BJ (cell line): ENCODE data around the gene CPXM1. TPM values are rescaled to one million over a fixed set of nuclear protein-coding genes. Genes with fewer than 3 reads are reported as not detected.

Source experiments
- CTCF ChIA-PET: fragments of 350-600 bp; formaldehyde crosslinking; extraction: SDS; loops from one replicate; lab custom pipeline; 2021; ENCODE audit warnings: antibody characterized with exemption, inconsistent platforms; lab: Yijun Ruan, JAX
- POLR2A ChIA-PET: fragments of 300-600 bp; sonication (Branson Sonifier 250); formaldehyde crosslinking; extraction: SDS; loops from one replicate; lab custom pipeline; 2021; ENCODE audit warnings: antibody characterized with exemption; lab: Charles Lee
- DNase-seq: peaks from one replicate; pipeline ENCODE4 v3.0.0-alpha.2; 2011; ENCODE audit warnings: low read depth
- H3K27me3 ChIP-seq: 2 replicates; pipeline ENCODE4 v1.6.0; 2011; ENCODE audit warnings: low read length; ENCODE audit not compliant: control insufficient read depth, insufficient read depth
- H3K36me3 ChIP-seq: 2 replicates; pipeline ENCODE4 v1.5.1; 2011; ENCODE audit warnings: low read length; ENCODE audit not compliant: control insufficient read depth, insufficient read depth
- H3K4me3 ChIP-seq: 2 replicates; pipeline ENCODE4 v1.5.1; 2011; ENCODE audit warnings: low read depth, mild to moderate bottlenecking, control low read depth, low read length
- polyA plus RNA-seq: library from polyadenylated mRNA; depleted of rRNA; stranded (reverse); fragments of >200 nt; gene quantifications from 2 replicates; pipeline ENCODE4 v1.2.3, GENCODE V29; 2011
- TF ChIP-seq, protein P1 (sequence below): IDR thresholded peaks from 2 replicates; pipeline ENCODE4 v1.5.1; 2011; ENCODE audit warnings: low read depth, mild to moderate bottlenecking, control low read depth, inconsistent platforms, low read length, moderate library complexity; ENCODE audit not compliant: insufficient read depth

Gene CPXM1
- polyA plus RNA-seq, 1 experiment: 1.6 TPM

DNA sequence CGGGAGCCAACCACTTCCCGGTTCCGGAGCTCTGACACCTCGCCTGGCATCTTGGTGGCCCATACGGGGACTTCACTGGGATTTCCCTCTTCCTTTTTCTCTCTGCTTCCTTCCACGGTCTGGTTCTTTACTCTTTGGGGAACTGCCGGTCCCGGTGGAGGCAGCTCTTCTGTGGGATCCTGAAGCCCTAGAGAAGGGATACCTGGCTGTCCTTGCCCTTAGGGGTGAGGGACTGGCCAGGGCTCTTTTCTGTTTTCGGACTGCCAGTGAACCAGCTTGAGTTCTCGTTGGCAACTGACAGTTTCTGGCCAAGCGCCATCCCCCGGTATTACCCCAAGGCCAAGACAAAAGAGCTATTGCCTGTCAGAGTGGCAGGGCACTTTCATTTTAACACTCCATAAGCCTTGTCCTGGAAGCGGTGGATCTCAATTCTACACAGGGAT lies 880 bp upstream of the CPXM1 start:
- TF ChIP-seq, protein P1, sequence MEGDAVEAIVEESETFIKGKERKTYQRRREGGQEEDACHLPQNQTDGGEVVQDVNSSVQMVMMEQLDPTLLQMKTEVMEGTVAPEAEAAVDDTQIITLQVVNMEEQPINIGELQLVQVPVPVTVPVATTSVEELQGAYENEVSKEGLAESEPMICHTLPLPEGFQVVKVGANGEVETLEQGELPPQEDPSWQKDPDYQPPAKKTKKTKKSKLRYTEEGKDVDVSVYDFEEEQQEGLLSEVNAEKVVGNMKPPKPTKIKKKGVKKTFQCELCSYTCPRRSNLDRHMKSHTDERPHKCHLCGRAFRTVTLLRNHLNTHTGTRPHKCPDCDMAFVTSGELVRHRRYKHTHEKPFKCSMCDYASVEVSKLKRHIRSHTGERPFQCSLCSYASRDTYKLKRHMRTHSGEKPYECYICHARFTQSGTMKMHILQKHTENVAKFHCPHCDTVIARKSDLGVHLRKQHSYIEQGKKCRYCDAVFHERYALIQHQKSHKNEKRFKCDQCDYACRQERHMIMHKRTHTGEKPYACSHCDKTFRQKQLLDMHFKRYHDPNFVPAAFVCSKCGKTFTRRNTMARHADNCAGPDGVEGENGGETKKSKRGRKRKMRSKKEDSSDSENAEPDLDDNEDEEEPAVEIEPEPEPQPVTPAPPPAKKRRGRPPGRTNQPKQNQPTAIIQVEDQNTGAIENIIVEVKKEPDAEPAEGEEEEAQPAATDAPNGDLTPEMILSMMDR: no peak
- no peak for DNase-seq
- POLR2A ChIA-PET: no interaction called here
- no peak overlapping the region for H3K4me3 ChIP-seq
- CTCF ChIA-PET: no interaction called here
- H3K27me3 ChIP-seq: peaks cover 39% of the 10 kb centered on the region
- no peaks in the 10 kb centered on the region for H3K36me3 ChIP-seq

DNA sequence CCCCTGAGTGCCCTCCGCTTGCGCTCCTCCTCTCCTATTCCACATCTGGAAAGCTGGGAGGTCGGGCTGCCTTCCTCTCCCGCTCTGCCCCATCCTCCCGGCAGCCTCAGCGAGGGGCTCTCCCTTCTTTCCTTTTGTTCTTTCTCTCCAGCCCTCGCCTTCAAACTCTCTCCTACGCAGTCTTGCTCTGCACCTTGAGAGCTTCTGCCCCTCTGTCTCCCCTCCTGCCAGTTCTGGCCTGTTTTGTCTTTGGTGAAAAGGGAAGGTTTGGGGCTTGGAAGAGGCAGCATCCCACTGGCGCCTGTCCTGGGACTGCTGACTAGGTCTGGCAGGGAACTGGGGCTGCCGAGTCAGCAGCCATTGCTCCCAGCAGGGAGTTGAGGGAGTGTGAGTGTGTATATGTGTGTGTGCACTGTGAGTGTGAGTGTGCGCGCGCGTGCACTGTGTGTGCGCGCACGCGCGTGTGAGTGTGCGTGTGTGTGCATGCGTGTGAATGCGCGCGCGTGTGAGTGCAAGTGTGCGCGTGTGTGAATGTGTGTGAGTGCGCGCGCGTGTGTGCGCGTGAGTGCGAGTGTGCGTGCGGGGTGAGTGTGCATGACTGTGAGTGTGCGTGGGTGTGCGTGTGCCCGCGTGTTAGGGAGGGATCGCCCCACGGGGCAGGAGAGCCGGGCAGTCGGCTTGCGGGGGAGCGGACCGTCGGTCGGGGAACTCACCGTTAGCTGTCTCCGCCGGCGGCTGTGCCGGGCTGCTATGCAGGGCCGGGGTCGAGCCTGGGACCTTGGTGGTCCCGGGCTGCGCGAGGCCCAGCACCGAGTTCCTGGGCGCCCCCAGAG lies 523 bp downstream of the CPXM1 start:
- CTCF ChIA-PET: interaction anchor here (0.7 kb wide), 1 partner anchor 190 kb away, joined by 3 read pairs; no protein-coding TSS in a partner anchor
- TF ChIP-seq, protein P1: no peak
- peaks cover 30% of the 10 kb centered on the region for H3K27me3 ChIP-seq
- DNase-seq: no peak
- peak overlapping the region; percentile 39 for H3K4me3 ChIP-seq
- POLR2A ChIA-PET: no interaction called here
- H3K36me3 ChIP-seq: no peaks in the 10 kb centered on the region

DNA sequence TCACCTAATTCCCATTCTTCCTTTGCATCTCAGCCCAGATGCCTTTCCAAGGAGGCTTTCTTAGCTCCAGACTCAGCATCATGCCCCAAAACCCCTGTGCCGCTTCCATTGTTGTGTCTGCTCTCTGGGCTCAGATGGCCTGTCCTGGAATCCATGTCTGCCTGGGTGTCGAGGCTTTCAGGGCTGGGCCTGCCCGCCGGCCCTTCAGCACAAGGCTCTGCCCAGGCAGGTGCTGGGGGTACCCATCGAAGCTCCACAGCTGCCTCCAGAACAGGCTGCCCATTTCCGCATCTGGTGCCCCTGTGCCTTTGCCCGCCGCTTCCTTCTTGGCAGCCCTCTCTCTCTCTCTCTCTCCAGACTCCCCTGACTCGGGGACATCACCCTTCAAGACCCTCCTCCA lies 1.2 kb downstream of the CPXM1 start:
- H3K27me3 ChIP-seq: peaks cover 28% of the 10 kb centered on the region
- ChIA-PET CTCF (interaction anchor here (0.7 to 1.0 kb wide), 2 partner anchors 69 to 189 kb away, joined by 3 read pairs; no protein-coding TSS in a partner anchor), POLR2A (no interaction called here)
- TF ChIP-seq, protein P1: no peak
- no peak overlapping the region for H3K4me3 ChIP-seq
- no peaks in the 10 kb centered on the region for H3K36me3 ChIP-seq
- no peak for DNase-seq

DNA sequence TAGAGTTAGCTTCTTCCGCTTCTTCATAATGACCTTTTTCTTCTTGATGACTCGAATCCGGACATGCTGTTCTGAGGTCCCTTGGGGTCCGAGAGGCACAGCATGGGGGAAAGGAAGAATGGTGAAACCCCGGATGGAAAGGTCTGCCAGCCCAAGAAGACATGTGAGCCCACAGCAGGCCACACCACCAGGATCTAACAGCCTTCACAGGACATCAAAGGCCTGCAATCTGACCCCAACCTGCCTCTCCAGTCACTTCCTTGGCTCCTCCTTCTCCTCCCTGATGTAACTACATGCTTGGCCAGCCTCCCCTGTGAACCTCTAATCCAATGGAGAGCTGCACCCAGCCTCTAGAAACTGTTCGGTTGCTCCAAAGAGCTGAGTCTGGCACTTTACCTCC lies 1.6 kb downstream of the CPXM1 start:
- H3K36me3 ChIP-seq: no peaks in the 10 kb centered on the region
- TF ChIP-seq, protein P1: no peak
- POLR2A ChIA-PET: no interaction called here
- no peak for DNase-seq
- H3K4me3 ChIP-seq: no peak overlapping the region
- peaks cover 28% of the 10 kb centered on the region for H3K27me3 ChIP-seq
- CTCF ChIA-PET: interaction anchor here (0.7 to 1.0 kb wide), 3 partner anchors 55 to 189 kb away, joined by 3 read pairs; no protein-coding TSS in a partner anchor

DNA sequence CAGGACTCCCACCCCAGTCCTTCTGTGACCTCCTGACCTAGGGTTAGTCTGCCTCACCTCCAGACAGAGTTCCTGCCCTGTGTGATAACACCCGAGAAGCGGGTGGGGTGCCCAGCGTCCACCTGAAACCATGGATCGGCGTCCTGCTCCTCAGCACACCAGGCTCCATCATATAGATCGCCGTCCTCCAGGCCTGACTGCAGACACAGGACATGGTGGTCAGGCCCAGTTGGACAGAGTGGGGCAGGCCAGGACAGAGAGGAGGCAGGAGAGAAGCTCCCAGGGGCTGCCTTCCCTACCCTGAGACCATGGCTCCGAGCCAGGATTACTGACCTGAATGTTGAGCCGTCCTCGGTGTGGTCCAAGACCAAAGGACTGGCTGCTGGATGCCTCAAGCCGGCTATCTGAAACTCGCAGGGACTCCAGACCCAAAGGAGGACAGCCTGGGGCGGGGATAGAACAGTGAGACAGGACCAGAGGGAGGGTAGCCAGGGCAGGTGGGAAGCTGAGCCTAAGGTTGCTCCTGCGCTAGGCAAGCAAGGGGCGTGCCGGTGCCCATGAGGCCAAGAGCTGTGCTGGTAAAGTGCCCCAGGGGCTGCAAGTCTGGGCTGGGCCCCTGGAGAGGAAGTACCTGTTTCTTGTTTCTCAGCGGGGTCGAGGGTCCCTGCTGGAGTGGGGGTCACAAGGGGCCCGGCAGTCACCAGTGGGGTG lies 2.2 kb downstream of the CPXM1 start:
- no peak for DNase-seq
- Histone ChIP-seq H3K36me3 (no peaks in the 10 kb centered on the region), H3K27me3 (peaks cover 28% of the 10 kb centered on the region), H3K4me3 (no peak overlapping the region)
- ChIA-PET CTCF (interaction anchor here (0.8 to 1.0 kb wide), 2 partner anchors 54 to 68 kb away, joined by 3 read pairs; no protein-coding TSS in a partner anchor), POLR2A (interaction anchor here (0.6 kb wide), 1 partner anchor 10 kb away, joined by 3 read pairs; no protein-coding TSS in a partner anchor)
- TF ChIP-seq, protein P1: no peak
